HG02885 (cell line): ENCODE data around the gene RARRES1.
"Not testable (repeated sequence)": the region's sequence is repeated elsewhere in the genome, so short reads cannot be mapped to it uniquely, and the experiment has no call there.

Experiments used
- ATAC-seq: cut with Tn5 transposase; IDR thresholded peaks from one replicate; pipeline ENCODE4 v1.9.1; 2021; ENCODE audit warnings: mild to moderate bottlenecking; ENCODE audit not compliant: unreplicated experiment, poor library complexity

RARRES1 gene

GRCh38 chr3:158701420-158702065 is 30.7 kb downstream of the RARRES1 start:
- ATAC-seq, result no peak

- ATAC-seq, result no peak
Measured at GRCh38 chr3:158700559-158700958, 31.7 kb downstream of the RARRES1 start.

- no peak for ATAC-seq
Measured at GRCh38 chr3:158696618-158697017, 35.6 kb downstream of the RARRES1 start.

- ATAC-seq, result not testable (repeated sequence)
Measured at GRCh38 chr3:158693866-158694456, 38.3 kb downstream of the RARRES1 start.

- no peak for ATAC-seq
Measured at GRCh38 chr3:158685159-158685558, 47.1 kb downstream of the RARRES1 start.

- ATAC-seq, result no peak
Measured at GRCh38 chr3:158683230-158683962, 48.9 kb downstream of the RARRES1 start.

- no peak for ATAC-seq
Measured at GRCh38 chr3:158680861-158681260, 51.4 kb downstream of the RARRES1 start.

- no peak for ATAC-seq
Measured at GRCh38 chr3:158679547-158680000, 52.7 kb downstream of the RARRES1 start.

- ATAC-seq, result no peak
Measured at GRCh38 chr3:158678687-158679086, 53.6 kb downstream of the RARRES1 start.

GRCh38 chr3:158672215-158673176 is 59.8 kb downstream of the RARRES1 start, which contains the start of gene LXN:
Gene LXN (minus strand): TSS chr3:158672648. CDS start chr3:158672478, 170 bp downstream.
- peak; percentile 99 for ATAC-seq

GRCh38 chr3:158671821-158672214 is 60.4 kb downstream of the RARRES1 start:
- ATAC-seq, result peak; percentile 7

- no peak for ATAC-seq
Measured at GRCh38 chr3:158668506-158668905, 63.8 kb downstream of the RARRES1 start.

- ATAC-seq, result no peak
Measured at GRCh38 chr3:158666416-158666815, 65.8 kb downstream of the RARRES1 start.

GRCh38 chr3:158663832-158664231 is 68.4 kb downstream of the RARRES1 start:
- ATAC-seq, result no peak

GRCh38 chr3:158663246-158663645 is 69.0 kb downstream of the RARRES1 start:
- no peak for ATAC-seq

GRCh38 chr3:158660711-158661110 is 71.5 kb downstream of the RARRES1 start:
- ATAC-seq, result no peak

GRCh38 chr3:158659454-158660237 is 72.6 kb downstream of the RARRES1 start:
- ATAC-seq, result peak; percentile 93

GRCh38 chr3:158658889-158659288 is 73.4 kb downstream of the RARRES1 start:
- ATAC-seq, result no peak

- ATAC-seq, result no peak
Measured at GRCh38 chr3:158652463-158652862, 79.8 kb downstream of the RARRES1 start.
